ENCODE measurements around the gene TMEM125.

The TMEM125 gene

GRCh38 chr1:43247256-43247921 lies 22.4 kb upstream of the TMEM125 start:
- DNase-seq (ENCODE audit: low read depth) = no peak

GRCh38 chr1:43250351-43250761 lies 19.4 kb upstream of the TMEM125 start:
- DNase-seq (ENCODE audit: low read depth) = no peak

GRCh38 chr1:43251024-43251423 lies 18.8 kb upstream of the TMEM125 start:
- DNase-seq (ENCODE audit: low read depth) = no peak

- no peak for DNase-seq (ENCODE audit: low read depth)
Measured at GRCh38 chr1:43252225-43252624, 17.6 kb upstream of the TMEM125 start.

- no peak for DNase-seq (ENCODE audit: low read depth)
Measured at GRCh38 chr1:43253173-43253572, 16.6 kb upstream of the TMEM125 start.

GRCh38 chr1:43253876-43254275 lies 15.9 kb upstream of the TMEM125 start:
- no peak for DNase-seq (ENCODE audit: low read depth)

- no peak for DNase-seq (ENCODE audit: low read depth)
Measured at GRCh38 chr1:43255438-43256210, 14.2 kb upstream of the TMEM125 start.

- DNase-seq (ENCODE audit: low read depth) = no peak
Measured at GRCh38 chr1:43256675-43257570, 12.9 kb upstream of the TMEM125 start.

GRCh38 chr1:43258370-43258769 lies 11.4 kb upstream of the TMEM125 start:
- DNase-seq (ENCODE audit: low read depth) = no peak

GRCh38 chr1:43265431-43265830 lies 4.4 kb upstream of the TMEM125 start:
- DNase-seq (ENCODE audit: low read depth) = no peak

GRCh38 chr1:43266881-43267280 lies 2.9 kb upstream of the TMEM125 start:
- no peak for DNase-seq (ENCODE audit: low read depth)

- DNase-seq (ENCODE audit: low read depth) = no peak
Measured at GRCh38 chr1:43267291-43267805, 2.4 kb upstream of the TMEM125 start.

GRCh38 chr1:43267818-43268425 lies 1.9 kb upstream of the TMEM125 start:
- DNase-seq (ENCODE audit: low read depth) = no peak

GRCh38 chr1:43270421-43271095 lies 775 bp downstream of the TMEM125 start:
- no peak for DNase-seq (ENCODE audit: low read depth)

GRCh38 chr1:43271186-43272118 lies 1.7 kb downstream of the TMEM125 start:
- DNase-seq (ENCODE audit: low read depth) = no peak

- DNase-seq (ENCODE audit: low read depth) = no peak
Measured at GRCh38 chr1:43272161-43272560, 2.4 kb downstream of the TMEM125 start.

GRCh38 chr1:43272576-43273571 lies 3.1 kb downstream of the TMEM125 start:
- no peak for DNase-seq (ENCODE audit: low read depth)

GRCh38 chr1:43273708-43274107 lies 3.9 kb downstream of the TMEM125 start:
- DNase-seq (ENCODE audit: low read depth) = no peak

Data from fibroblast of the conjunctiva (primary cell).